Neural crest cell (in vitro differentiated cells): ENCODE results near the gene TMEM132C. TPM values are rescaled to one million over a fixed set of nuclear protein-coding genes. Genes with fewer than 3 reads are reported as not detected.

Experiments used
- DNase-seq: peaks from one replicate; pipeline ENCODE4 v3.0.0; 2021; ENCODE audit warnings: low read depth, mixed read lengths, low spot score
- H3K27ac Mint-ChIP-seq: one replicate; pipeline ENCODE4 v1.8.0; 2021; ENCODE audit warnings: mild to moderate bottlenecking, mixed read lengths; ENCODE audit not compliant: unreplicated experiment
- H3K27me3 Mint-ChIP-seq: 2 replicates; pipeline ENCODE4 v1.8.0; 2021; ENCODE audit warnings: low read depth, mild to moderate bottlenecking, mixed read lengths
- H3K36me3 Mint-ChIP-seq: 2 replicates; pipeline ENCODE4 v1.8.0; 2021; ENCODE audit warnings: low read depth, mild to moderate bottlenecking, mixed read lengths
- H3K4me1 Mint-ChIP-seq: 2 replicates; pipeline ENCODE4 v1.8.0; 2021; ENCODE audit warnings: mixed read lengths
- H3K4me3 Mint-ChIP-seq: one replicate; pipeline ENCODE4 v1.8.0; 2021; ENCODE audit warnings: mild to moderate bottlenecking, mixed read lengths
- H3K9me3 Mint-ChIP-seq: 2 replicates; pipeline ENCODE4 v1.8.0; 2021; ENCODE audit warnings: mixed read lengths
- total RNA-seq: library from RNA; stranded (reverse); gene quantifications from 2 replicates; pipeline ENCODE4 v1.2.1, GENCODE V29; 2021
- TF ChIP-seq, protein P1 (sequence below): fragments of 200-600 bp; sonication (generic); conservative IDR thresholded peaks from 2 replicates; pipeline ENCODE4 v1.5.0; 2021; ENCODE audit warnings: antibody characterized with exemption, mild to moderate bottlenecking

TMEM132C gene
- total RNA-seq, 1 donor from 2014 or later, result 10.9 TPM

DNA sequence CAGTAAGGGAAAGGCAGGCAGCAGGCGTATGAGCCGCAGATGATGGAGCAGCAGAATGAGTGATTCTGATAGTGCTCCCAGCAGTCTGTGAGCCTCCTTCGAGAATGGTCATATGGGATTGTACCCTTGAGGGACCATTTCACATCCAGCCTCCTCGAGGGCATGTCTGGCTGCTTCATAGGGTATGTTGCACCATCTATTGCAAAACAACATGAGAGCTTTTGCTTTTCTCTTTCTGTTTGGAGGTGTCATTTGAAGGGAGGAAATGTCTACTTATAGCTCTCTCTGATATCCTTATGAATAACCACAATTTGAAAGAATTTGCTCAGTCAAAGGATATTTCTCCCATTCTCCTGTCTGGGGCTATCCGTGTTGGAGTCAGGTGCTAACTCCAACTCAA, 172.8 kb downstream of the TMEM132C start:
- peaks cover 6% of the 10 kb centered on the region for H3K9me3 Mint-ChIP-seq
- no peak overlapping the region for H3K4me3 Mint-ChIP-seq
- TF ChIP-seq, protein P1, sequence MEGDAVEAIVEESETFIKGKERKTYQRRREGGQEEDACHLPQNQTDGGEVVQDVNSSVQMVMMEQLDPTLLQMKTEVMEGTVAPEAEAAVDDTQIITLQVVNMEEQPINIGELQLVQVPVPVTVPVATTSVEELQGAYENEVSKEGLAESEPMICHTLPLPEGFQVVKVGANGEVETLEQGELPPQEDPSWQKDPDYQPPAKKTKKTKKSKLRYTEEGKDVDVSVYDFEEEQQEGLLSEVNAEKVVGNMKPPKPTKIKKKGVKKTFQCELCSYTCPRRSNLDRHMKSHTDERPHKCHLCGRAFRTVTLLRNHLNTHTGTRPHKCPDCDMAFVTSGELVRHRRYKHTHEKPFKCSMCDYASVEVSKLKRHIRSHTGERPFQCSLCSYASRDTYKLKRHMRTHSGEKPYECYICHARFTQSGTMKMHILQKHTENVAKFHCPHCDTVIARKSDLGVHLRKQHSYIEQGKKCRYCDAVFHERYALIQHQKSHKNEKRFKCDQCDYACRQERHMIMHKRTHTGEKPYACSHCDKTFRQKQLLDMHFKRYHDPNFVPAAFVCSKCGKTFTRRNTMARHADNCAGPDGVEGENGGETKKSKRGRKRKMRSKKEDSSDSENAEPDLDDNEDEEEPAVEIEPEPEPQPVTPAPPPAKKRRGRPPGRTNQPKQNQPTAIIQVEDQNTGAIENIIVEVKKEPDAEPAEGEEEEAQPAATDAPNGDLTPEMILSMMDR, result no peak
- H3K4me1 Mint-ChIP-seq, result no peaks in the 10 kb centered on the region
- DNase-seq, result no peak
- no peak overlapping the region for H3K27ac Mint-ChIP-seq
- H3K36me3 Mint-ChIP-seq, result peaks cover 4% of the 10 kb centered on the region
- no peaks in the 10 kb centered on the region for H3K27me3 Mint-ChIP-seq

DNA sequence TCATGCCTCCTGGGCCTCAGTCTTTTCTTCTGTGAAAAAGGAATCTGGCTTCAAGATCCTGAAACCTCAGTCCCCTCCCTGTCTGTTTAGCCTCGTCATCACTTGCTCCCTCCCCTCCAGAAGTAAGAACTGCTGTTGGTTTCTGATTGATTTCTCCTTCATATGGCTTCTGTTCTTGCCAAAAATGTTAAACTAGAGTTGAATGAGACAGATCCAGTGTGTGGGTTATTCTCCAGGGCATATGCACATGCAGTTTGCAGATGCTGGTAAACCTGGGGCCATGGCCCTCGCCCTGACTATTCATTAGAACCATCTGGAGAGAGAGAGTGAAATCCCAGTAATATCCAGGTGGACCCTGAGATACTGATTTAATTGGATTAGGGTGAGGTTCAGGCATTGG, 175.1 kb downstream of the TMEM132C start:
- H3K4me1 Mint-ChIP-seq, result no peaks in the 10 kb centered on the region
- no peak for DNase-seq
- no peak overlapping the region for H3K27ac Mint-ChIP-seq
- H3K4me3 Mint-ChIP-seq, result no peak overlapping the region
- TF ChIP-seq, protein P1, result no peak
- no peaks in the 10 kb centered on the region for H3K36me3 Mint-ChIP-seq
- peaks cover 3% of the 10 kb centered on the region for H3K9me3 Mint-ChIP-seq
- H3K27me3 Mint-ChIP-seq, result no peaks in the 10 kb centered on the region

DNA sequence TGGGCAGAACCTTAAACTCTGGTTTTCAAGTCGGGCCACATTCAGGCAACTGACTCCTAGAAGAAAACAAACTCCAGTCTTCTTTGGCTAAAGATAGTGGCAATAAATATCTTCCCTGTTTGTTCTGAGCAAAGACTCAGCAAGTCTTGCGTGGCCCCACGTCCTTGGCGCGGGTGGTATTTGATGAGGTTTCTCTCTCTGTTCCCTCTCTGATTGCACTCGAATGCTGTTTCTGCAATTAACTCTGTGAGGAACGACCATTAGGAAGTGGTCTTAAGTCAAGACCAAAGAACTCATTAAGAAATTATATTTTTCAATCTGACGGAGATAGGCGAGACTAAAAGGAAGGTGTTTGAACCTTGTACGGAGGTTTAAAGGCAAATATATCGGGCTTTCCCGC, 177.6 kb downstream of the TMEM132C start:
- H3K9me3 Mint-ChIP-seq, result no peaks in the 10 kb centered on the region

DNA sequence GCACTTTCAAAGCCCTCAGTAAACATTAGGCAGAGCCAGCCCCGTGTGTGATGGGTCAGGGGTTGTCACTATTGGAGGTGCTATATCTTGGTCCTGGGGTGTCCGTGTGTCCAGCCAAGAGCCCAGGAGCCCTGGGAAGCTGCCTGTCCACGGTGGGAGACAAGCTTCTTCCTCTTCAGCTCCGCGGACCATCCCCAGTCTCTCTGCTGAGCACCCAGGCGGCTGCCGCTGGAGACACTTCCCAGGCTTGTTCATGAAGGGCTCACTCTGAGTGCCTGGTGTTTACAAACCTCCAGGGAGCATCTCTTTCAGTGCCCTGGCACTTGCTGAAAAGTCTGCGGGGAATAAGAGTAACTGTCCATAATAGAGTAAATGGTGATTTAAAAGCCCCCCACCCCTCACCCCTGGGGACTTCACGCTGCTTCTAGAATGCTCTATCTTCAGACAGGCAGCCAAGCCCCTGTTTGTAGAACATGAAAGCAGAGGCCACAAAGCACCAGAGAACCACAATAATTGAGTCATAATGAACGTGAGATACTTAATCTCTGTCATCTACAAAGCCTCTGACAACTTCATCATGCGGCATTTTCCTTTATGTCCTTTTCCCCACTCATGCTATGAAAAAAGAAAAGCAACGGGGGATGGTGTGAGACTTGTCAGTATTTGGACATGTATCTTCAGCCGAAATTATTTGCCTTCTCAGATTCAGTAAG, 178.6 kb downstream of the TMEM132C start:
- H3K27ac Mint-ChIP-seq, result no peak overlapping the region
- TF ChIP-seq, protein P1, result no peak
- H3K27me3 Mint-ChIP-seq, result no peaks in the 10 kb centered on the region
- H3K9me3 Mint-ChIP-seq, result no peaks in the 10 kb centered on the region
- no peaks in the 10 kb centered on the region for H3K36me3 Mint-ChIP-seq
- no peak for DNase-seq
- H3K4me3 Mint-ChIP-seq, result no peak overlapping the region
- H3K4me1 Mint-ChIP-seq, result peaks cover 8% of the 10 kb centered on the region

More for the DNA sequence above, 177.6 kb downstream of the TMEM132C start:
- TF ChIP-seq, protein P1, result no peak
- Mint-ChIP-seq H3K27me3 (no peaks in the 10 kb centered on the region), H3K4me3 (no peak overlapping the region), H3K36me3 (no peaks in the 10 kb centered on the region), H3K4me1 (peaks cover 4% of the 10 kb centered on the region), H3K27ac (no peak overlapping the region)
- no peak for DNase-seq

DNA sequence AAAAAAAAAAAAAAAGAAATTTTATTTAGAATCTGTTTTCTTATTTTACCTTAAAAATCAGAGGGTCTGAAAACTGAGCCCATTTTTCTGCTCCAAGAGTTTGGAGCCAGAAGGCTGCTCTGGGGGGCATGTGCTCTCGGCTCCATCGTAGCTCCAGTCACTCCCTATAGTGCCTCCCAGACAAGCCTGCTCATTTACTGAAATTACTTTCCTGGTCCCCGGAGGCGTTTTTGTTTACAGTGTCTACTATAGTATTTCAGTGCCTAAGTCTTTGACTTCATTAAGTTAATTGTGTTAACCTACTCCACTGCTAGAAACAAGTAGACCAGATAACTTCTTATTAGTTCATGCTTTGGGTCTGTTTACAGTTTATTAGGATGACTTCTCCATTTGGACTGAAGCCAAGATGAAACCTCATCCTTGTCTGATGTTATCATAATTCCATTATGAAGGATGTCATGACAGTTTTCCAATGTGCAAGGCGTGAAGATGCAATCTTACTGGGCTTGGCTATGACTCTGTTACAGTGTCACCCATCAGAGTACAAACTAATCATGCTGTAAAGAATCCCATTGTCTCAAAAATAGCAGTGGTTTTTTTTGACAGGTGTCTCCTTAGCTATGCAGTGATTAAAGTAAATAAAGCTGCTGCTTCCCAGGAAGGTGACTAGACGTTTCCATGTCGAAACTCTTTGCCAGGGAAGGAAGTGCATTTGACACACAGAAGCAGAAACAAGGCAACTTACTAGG, 182.3 kb downstream of the TMEM132C start:
- Mint-ChIP-seq H3K9me3 (no peaks in the 10 kb centered on the region), H3K27me3 (no peaks in the 10 kb centered on the region), H3K4me3 (no peak overlapping the region), H3K4me1 (peaks cover 19% of the 10 kb centered on the region), H3K27ac (no peak overlapping the region), H3K36me3 (no peaks in the 10 kb centered on the region)
- TF ChIP-seq, protein P1, result no peak
- no peak for DNase-seq
